Measurements from ENCODE around the gene TMEM45A.
"Not testable (repeated sequence)": the region's sequence is repeated elsewhere in the genome, so short reads cannot be mapped to it uniquely, and the experiment has no call there.

TMEM45A gene

GRCh38 chr3:100499651-100500050, 7.2 kb downstream of the TMEM45A start:
- H2AFZ ChIP-seq (ENCODE audit: low read depth, low read length): no peak overlapping the region
- no peaks in the 10 kb centered on the region for H3K79me2 ChIP-seq (ENCODE audit: low read length)
- H4K20me1 ChIP-seq (ENCODE audit: insufficient read depth, low read length): no peaks in the 10 kb centered on the region
- H3K9me3 ChIP-seq (ENCODE audit: insufficient read depth, low read length): no peaks in the 10 kb centered on the region
- peaks cover 3% of the 10 kb centered on the region for H3K36me3 ChIP-seq (replicated peaks; ENCODE audit: low read depth, low read length)
- no peak overlapping the region for H3K27ac ChIP-seq (ENCODE audit: low read length)
- H3K9ac ChIP-seq (ENCODE audit: low read length): no peak overlapping the region
- TF ChIP-seq, protein P1, sequence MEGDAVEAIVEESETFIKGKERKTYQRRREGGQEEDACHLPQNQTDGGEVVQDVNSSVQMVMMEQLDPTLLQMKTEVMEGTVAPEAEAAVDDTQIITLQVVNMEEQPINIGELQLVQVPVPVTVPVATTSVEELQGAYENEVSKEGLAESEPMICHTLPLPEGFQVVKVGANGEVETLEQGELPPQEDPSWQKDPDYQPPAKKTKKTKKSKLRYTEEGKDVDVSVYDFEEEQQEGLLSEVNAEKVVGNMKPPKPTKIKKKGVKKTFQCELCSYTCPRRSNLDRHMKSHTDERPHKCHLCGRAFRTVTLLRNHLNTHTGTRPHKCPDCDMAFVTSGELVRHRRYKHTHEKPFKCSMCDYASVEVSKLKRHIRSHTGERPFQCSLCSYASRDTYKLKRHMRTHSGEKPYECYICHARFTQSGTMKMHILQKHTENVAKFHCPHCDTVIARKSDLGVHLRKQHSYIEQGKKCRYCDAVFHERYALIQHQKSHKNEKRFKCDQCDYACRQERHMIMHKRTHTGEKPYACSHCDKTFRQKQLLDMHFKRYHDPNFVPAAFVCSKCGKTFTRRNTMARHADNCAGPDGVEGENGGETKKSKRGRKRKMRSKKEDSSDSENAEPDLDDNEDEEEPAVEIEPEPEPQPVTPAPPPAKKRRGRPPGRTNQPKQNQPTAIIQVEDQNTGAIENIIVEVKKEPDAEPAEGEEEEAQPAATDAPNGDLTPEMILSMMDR (IDR thresholded peaks at IDR 0.05; ENCODE audit: low read depth, low read length): no peak
- TF ChIP-seq EZH2phosphoT487 (IDR thresholded peaks at IDR 0.05; ENCODE audit: low read depth): no peak
- H3K4me3 ChIP-seq (ENCODE audit: low read length): no peak overlapping the region
- no peaks in the 10 kb centered on the region for H3K27me3 ChIP-seq (ENCODE audit: low read depth, low read length)
- peaks cover 39% of the 10 kb centered on the region for H3K4me1 ChIP-seq (ENCODE audit: low read length)
- no peak overlapping the region for H3K4me2 ChIP-seq (ENCODE audit: low read length)

DNA sequence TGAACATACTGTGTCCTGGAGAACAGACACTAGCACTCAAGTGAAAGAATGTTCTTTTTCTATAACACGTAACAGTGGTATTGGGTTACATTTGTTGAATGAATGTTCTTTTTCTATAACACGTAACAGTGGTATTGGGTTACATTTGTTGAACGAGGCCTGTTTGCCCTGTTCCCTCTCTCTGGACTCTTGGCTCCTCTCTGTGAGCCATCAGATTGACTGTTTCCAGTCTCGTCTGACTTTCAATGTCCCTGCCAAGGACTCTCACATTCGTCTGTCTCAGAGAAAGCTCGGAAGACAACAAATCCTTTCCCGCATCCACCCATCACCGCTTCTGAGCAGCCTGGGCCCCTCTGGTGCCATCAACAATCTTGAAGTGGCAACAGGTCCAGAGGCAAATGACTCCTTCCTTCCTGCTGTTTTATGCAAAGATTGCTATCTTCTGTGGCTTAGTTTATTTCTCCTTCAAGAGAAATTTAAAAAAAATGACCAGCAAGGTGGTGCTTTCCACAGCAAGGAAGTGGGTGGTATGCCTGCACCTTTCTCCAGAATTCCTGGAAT, 8.0 kb downstream of the TMEM45A start:
- Histone ChIP-seq H3K4me2 (ENCODE audit: low read length) (no peak overlapping the region), H3K4me1 (ENCODE audit: low read length) (peaks cover 31% of the 10 kb centered on the region), H2AFZ (ENCODE audit: low read depth, low read length) (no peak overlapping the region), H3K27me3 (ENCODE audit: low read depth, low read length) (no peaks in the 10 kb centered on the region), H3K4me3 (ENCODE audit: low read length) (no peak overlapping the region), H3K9ac (ENCODE audit: low read length) (no peak overlapping the region), H3K36me3 (replicated peaks; ENCODE audit: low read depth, low read length) (peaks cover 3% of the 10 kb centered on the region), H3K9me3 (ENCODE audit: insufficient read depth, low read length) (no peaks in the 10 kb centered on the region), H3K27ac (ENCODE audit: low read length) (no peak overlapping the region), H3K79me2 (ENCODE audit: low read length) (no peaks in the 10 kb centered on the region), H4K20me1 (ENCODE audit: insufficient read depth, low read length) (no peaks in the 10 kb centered on the region)
- no peak for TF ChIP-seq EZH2phosphoT487 (IDR thresholded peaks at IDR 0.05; ENCODE audit: low read depth)
- TF ChIP-seq, protein P1 (IDR thresholded peaks at IDR 0.05; ENCODE audit: low read depth, low read length): no peak

DNA sequence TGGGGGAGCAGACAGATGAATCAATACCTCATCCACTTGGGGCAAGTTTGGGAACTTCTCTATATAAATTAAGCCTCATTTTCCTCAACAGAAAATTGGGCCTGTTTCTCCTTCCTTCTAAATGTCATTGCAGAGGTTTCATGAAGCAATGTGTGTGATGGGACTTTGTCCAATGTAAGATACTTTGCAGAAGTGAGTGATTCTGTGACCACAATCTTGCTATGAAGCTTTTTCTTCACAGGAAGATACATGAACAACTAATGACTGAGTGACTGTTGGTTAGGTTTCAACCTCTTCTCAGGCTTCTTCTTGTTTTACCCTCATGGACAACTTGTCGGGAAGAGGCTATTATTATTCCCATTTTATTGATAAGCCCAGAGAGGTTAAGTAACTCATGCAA, 11.0 kb downstream of the TMEM45A start:
- Histone ChIP-seq H3K79me2 (ENCODE audit: low read length) (no peaks in the 10 kb centered on the region), H3K27ac (ENCODE audit: low read length) (no peak overlapping the region)
- TF ChIP-seq, protein P1 (IDR thresholded peaks at IDR 0.05; ENCODE audit: low read depth, low read length): no peak
- TF ChIP-seq EZH2phosphoT487 (IDR thresholded peaks at IDR 0.05; ENCODE audit: low read depth): no peak

DNA sequence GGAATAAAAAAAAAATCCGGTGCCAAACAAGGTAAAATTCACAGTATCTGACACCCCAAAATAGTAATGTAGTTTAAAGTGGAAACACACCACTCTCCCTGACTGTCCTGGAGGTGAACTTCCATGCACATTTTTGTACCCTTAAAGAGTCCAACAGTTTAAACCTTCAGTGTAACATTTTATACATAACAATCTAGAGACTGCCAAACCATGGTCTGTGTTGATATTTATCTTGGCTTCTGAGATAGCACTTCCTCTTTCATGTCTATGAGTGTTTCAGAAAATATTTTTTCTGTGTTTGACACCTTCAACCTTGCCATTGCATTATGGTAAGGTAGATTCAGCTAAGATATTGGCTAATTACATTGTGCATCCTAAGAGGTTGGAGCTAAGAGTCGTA, 13.9 kb downstream of the TMEM45A start:
- H3K36me3 ChIP-seq (replicated peaks; ENCODE audit: low read depth, low read length): no peaks in the 10 kb centered on the region
- H3K27ac ChIP-seq (ENCODE audit: low read length): no peak overlapping the region
- H4K20me1 ChIP-seq (ENCODE audit: insufficient read depth, low read length): no peaks in the 10 kb centered on the region
- peaks cover 15% of the 10 kb centered on the region for H3K4me1 ChIP-seq (ENCODE audit: low read length)
- H2AFZ ChIP-seq (ENCODE audit: low read depth, low read length): no peak overlapping the region
- no peak overlapping the region for H3K4me3 ChIP-seq (ENCODE audit: low read length)
- TF ChIP-seq, protein P1 (IDR thresholded peaks at IDR 0.05; ENCODE audit: low read depth, low read length): no peak
- TF ChIP-seq EZH2phosphoT487 (IDR thresholded peaks at IDR 0.05; ENCODE audit: low read depth): no peak
- no peak overlapping the region for H3K9ac ChIP-seq (ENCODE audit: low read length)
- no peaks in the 10 kb centered on the region for H3K9me3 ChIP-seq (ENCODE audit: insufficient read depth, low read length)
- H3K79me2 ChIP-seq (ENCODE audit: low read length): no peaks in the 10 kb centered on the region
- H3K4me2 ChIP-seq (ENCODE audit: low read length): no peak overlapping the region
- no peaks in the 10 kb centered on the region for H3K27me3 ChIP-seq (ENCODE audit: low read depth, low read length)

More for the DNA sequence above, 11.0 kb downstream of the TMEM45A start:
- Histone ChIP-seq H3K27me3 (ENCODE audit: low read depth, low read length) (no peaks in the 10 kb centered on the region), H3K36me3 (replicated peaks; ENCODE audit: low read depth, low read length) (no peaks in the 10 kb centered on the region), H4K20me1 (ENCODE audit: insufficient read depth, low read length) (no peaks in the 10 kb centered on the region), H3K4me3 (ENCODE audit: low read length) (no peak overlapping the region), H3K9ac (ENCODE audit: low read length) (no peak overlapping the region), H3K4me2 (ENCODE audit: low read length) (0 out of 2 replicates have a peak overlapping the region, but pooled peaks have one; percentile 14), H2AFZ (ENCODE audit: low read depth, low read length) (no peak overlapping the region), H3K4me1 (ENCODE audit: low read length) (peaks cover 15% of the 10 kb centered on the region), H3K9me3 (ENCODE audit: insufficient read depth, low read length) (no peaks in the 10 kb centered on the region)

GRCh38 chr3:100509818-100510217, 17.4 kb downstream of the TMEM45A start:
- H4K20me1 ChIP-seq (ENCODE audit: insufficient read depth, low read length); H3K4me1 ChIP-seq (ENCODE audit: low read length); H3K27ac ChIP-seq (ENCODE audit: low read length); H3K9ac ChIP-seq (ENCODE audit: low read length); H3K4me3 ChIP-seq (ENCODE audit: low read length); H3K9me3 ChIP-seq (ENCODE audit: insufficient read depth, low read length); H2AFZ ChIP-seq (ENCODE audit: low read depth, low read length); H3K79me2 ChIP-seq (ENCODE audit: low read length); H3K4me2 ChIP-seq (ENCODE audit: low read length); H3K36me3 ChIP-seq (replicated peaks; ENCODE audit: low read depth, low read length); H3K27me3 ChIP-seq (ENCODE audit: low read depth, low read length): not testable (repeated sequence)

All from OCI-LY3 (cell line).